Lung (tissue), 12 donors: Measurements from ENCODE around the gene COX6A2. TPM values are rescaled to one million over a fixed set of nuclear protein-coding genes. Genes with fewer than 3 reads are reported as not detected.
"Not testable (repeated sequence)": the region's sequence is repeated elsewhere in the genome, so short reads cannot be mapped to it uniquely, and the experiment has no call there.

ENCODE experiments used
- ATAC-seq: fragments of 200-7000 bp; cut with Tn5 transposase; one replicate; pipeline ENCODE4 v1.9.1; 2020; ENCODE audit warnings: moderate number of reproducible peaks; ENCODE audit not compliant: insufficient read depth, low FRiP score
- DNase-seq, 3 donors: peaks; one replicate each; pipeline ENCODE4 v3.0.0-alpha.2; 2013 to 2017
- H3K27ac ChIP-seq, 2 donors: one replicate each; pipeline ENCODE4 v1.5.1; 2013; ENCODE audit warnings: mild to moderate bottlenecking in 2 of 2, moderate library complexity in 2 of 2, control low read depth in 1 of 2, inconsistent platforms in 1 of 2, low read depth in 1 of 2, low read length in 1 of 2
- H3K27me3 ChIP-seq, 3 donors: one replicate each; pipeline ENCODE4 v1.5.1; 2013; ENCODE audit warnings: low read length in 2 of 3; ENCODE audit not compliant: control insufficient read depth in 3 of 3, insufficient read depth in 3 of 3
- H3K36me3 ChIP-seq, 4 donors: one replicate each; pipeline ENCODE4 v1.5.1; 2013; ENCODE audit warnings: low read length in 4 of 4, mild to moderate bottlenecking in 1 of 4, moderate library complexity in 1 of 4; ENCODE audit not compliant: control insufficient read depth in 4 of 4, insufficient read depth in 4 of 4
- H3K4me1 ChIP-seq, 5 donors: one replicate each; pipeline ENCODE4 v1.5.1; 2013; ENCODE audit warnings: low read length in 5 of 5, mild to moderate bottlenecking in 2 of 5, moderate library complexity in 1 of 5; ENCODE audit not compliant: control insufficient read depth in 5 of 5, insufficient read depth in 5 of 5
- H3K4me3 ChIP-seq: one replicate; pipeline ENCODE4 v1.5.1; 2013; ENCODE audit warnings: mild to moderate bottlenecking, control low read depth, moderate library complexity
- H3K9ac ChIP-seq, 2 donors: one replicate each; pipeline ENCODE4 v1.5.1; 2013; ENCODE audit warnings: low read length in 2 of 2, control low read depth in 1 of 2; ENCODE audit not compliant: insufficient read depth in 1 of 2
- H3K9me3 ChIP-seq, 4 donors: one replicate each; pipeline ENCODE4 v1.5.1; 2013; ENCODE audit warnings: low read length in 3 of 4, mild to moderate bottlenecking in 1 of 4, moderate library complexity in 1 of 4; ENCODE audit not compliant: control insufficient read depth in 4 of 4, insufficient read depth in 3 of 4
- WGBS, 2 donors: extraction: QIAGEN DNeasy Blood & Tissue Kit; methylation state at CpG; one replicate each; pipeline ENCODE4 v1.1.7; 2013; 5-methylcytosine and 5-hydroxymethylcytosine counted together
- polyA plus RNA-seq, 2 donors: library from polyadenylated mRNA; stranded (reverse); fragments of 200-250 nt; gene quantifications; one replicate each; pipeline ENCODE4 v1.2.1, GENCODE V29; 2013
- total RNA-seq, 2 donors: library from RNA; depleted of rRNA in 1 of 2; stranded (reverse); fragments of >200 nt in 1 of 2; gene quantifications; one replicate each; pipeline ENCODE4 v1.2.1, GENCODE V29; 2014 to 2021
- TF ChIP-seq, protein P1 (sequence below): IDR thresholded peaks from 2 replicates; pipeline ENCODE4 v1.5.1; 2012; ENCODE audit warnings: mild to moderate bottlenecking; ENCODE audit errors: control extremely low read depth, extremely low read depth
- donor health status: control.
- donor health status: control.
- donor health status: Bipolar disorder and iron deficiency.
- donor health status: healthy.
- donor health status: DM: yes; HTN: yes; CAD: no.

COX6A2 gene
- total and polyA plus RNA-seq, 4 donors, result not detected

DNA sequence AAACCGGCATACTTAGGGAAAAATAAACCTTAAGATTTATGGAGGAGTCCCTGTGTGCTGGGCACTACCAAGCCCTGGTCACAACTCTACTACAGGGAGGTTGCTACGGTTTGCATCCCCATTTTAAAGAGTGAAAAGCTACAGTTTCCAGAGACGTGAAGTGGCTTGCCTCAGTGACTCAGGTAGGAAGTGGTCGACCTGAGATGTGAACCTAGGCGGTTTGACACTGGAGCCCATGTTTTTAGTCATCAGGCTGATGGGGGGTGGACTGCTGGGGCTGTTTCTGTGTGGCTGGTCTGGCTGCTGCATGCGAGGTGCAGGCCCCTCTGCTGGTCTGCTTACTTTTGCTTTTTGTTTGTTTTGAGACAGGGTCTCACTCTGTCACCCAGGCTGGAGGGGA lies 6.6 kb downstream of the COX6A2 start:
- Histone ChIP-seq H3K27ac (no peak overlapping the region), H3K27me3 (peaks cover 0 to 12% (median 0%) of the 10 kb centered on the region in 3 donors), H3K9ac (no peak overlapping the region), H3K4me3 (no peak overlapping the region), H3K9me3 (peaks cover 0 to 4% (median 0%) of the 10 kb centered on the region in 4 donors), H3K36me3 (peaks cover 0 to 3% (median 0%) of the 10 kb centered on the region in 4 donors), H3K4me1 (peaks cover 0 to 3% (median 0%) of the 10 kb centered on the region in 5 donors)
- 72 to 73% methylated on average over 6 of the region's 6 CpGs for WGBS, 2 donors
- DNase-seq (no peak), ATAC-seq (no peak)
- TF ChIP-seq, protein P1, sequence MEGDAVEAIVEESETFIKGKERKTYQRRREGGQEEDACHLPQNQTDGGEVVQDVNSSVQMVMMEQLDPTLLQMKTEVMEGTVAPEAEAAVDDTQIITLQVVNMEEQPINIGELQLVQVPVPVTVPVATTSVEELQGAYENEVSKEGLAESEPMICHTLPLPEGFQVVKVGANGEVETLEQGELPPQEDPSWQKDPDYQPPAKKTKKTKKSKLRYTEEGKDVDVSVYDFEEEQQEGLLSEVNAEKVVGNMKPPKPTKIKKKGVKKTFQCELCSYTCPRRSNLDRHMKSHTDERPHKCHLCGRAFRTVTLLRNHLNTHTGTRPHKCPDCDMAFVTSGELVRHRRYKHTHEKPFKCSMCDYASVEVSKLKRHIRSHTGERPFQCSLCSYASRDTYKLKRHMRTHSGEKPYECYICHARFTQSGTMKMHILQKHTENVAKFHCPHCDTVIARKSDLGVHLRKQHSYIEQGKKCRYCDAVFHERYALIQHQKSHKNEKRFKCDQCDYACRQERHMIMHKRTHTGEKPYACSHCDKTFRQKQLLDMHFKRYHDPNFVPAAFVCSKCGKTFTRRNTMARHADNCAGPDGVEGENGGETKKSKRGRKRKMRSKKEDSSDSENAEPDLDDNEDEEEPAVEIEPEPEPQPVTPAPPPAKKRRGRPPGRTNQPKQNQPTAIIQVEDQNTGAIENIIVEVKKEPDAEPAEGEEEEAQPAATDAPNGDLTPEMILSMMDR, result no peak

DNA sequence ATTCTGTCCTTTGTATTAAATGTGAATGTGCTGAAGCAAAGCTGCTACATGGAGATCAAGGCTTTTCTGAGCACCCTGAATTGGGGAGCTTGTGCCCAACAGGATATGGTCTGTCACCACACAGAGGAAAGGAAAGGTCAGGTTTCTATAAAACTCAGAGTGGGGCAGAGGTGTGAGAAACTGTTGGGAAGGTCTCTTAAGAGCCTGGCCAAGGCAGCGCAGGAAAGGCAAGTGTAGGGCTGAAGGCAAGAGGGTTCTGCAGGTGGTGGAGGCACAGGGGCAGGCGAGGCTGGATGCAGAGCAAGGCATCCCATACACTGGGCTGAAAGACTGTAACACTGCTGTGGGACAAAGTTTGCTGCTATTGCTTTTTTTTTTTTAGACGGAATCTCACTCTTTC lies 8.1 kb downstream of the COX6A2 start:
- Histone ChIP-seq H3K4me1 (no peaks in the 10 kb centered on the region), H3K27ac (no peak overlapping the region), H3K9ac (no peak overlapping the region), H3K4me3 (no peak overlapping the region), H3K9me3 (peaks cover 0 to 4% (median 0%) of the 10 kb centered on the region in 4 donors), H3K27me3 (peaks cover 0 to 6% (median 0%) of the 10 kb centered on the region in 3 donors), H3K36me3 (no peaks in the 10 kb centered on the region)
- ATAC-seq (no peak), DNase-seq (no peak)
- TF ChIP-seq, protein P1, result no peak
- WGBS, 2 donors, result 73 to 86% methylated on average over 3 of the region's 3 CpGs

GRCh38 chr16:31417916-31418315 lies 10.2 kb downstream of the COX6A2 start:
- peaks cover 0 to 4% (median 0%) of the 10 kb centered on the region in 4 donors for H3K9me3 ChIP-seq
- TF ChIP-seq, protein P1, result no peak
- no peak overlapping the region for H3K9ac ChIP-seq
- H3K36me3 ChIP-seq, result no peaks in the 10 kb centered on the region
- peaks cover 0 to 12% (median 0%) of the 10 kb centered on the region in 3 donors for H3K27me3 ChIP-seq
- no peak overlapping the region for H3K27ac ChIP-seq
- H3K4me1 ChIP-seq, result no peaks in the 10 kb centered on the region
- DNase-seq, result no peak
- no peak overlapping the region for H3K4me3 ChIP-seq
- no peak for ATAC-seq
- 92 to 97% methylated on average over 5 of the region's 5 CpGs for WGBS, 2 donors

DNA sequence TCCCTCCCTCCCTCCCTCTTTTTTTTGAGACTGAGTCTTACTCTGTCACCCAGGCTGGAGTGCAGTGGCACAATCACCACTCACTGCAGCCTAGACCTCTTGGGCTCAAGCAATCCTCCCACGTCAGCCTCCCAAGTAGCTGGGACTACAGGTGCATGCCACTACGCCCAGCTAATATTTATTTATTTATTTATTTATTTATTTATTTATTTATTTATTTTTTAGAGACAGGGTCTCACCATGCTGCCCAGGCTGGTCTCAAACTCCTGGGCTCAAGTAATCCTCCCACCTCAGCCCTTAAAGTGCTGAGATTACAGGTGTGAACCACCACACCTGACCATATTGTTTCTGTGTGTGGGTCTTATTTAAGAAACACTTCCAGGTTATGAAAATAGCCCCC lies 11.1 kb downstream of the COX6A2 start:
- H3K9me3 ChIP-seq, H3K27me3 ChIP-seq, DNase-seq, H3K27ac ChIP-seq, H3K4me1 ChIP-seq, H3K36me3 ChIP-seq, H3K4me3 ChIP-seq, H3K9ac ChIP-seq, ATAC-seq: not testable (repeated sequence)
- WGBS, 2 donors, result 79 to 95% methylated on average over 2 of the region's 2 CpGs
